Panc1 (cell line): ENCODE data around the gene MROH2A. TPM values are rescaled to one million over a fixed set of nuclear protein-coding genes. Genes with fewer than 3 reads are reported as not detected.

Experiments used
- ATAC-seq: fragments of 200-7000 bp; cut with Tn5 transposase; 2 replicates; pipeline ENCODE4 v1.9.1; 2020; ENCODE audit warnings: mild to moderate bottlenecking, moderate library complexity
- BruUV-seq: library from RNA; stranded (reverse); fragments of 400-500 nt; replicated peaks from 2 replicates; lab custom pipeline; 2021; lab: Mats Ljungman, UMichigan
- CTCF ChIA-PET: fragments of 300-600 bp; sonication (Branson Sonifier 250); formaldehyde crosslinking; loops from one replicate; lab custom pipeline; 2022; ENCODE audit warnings: antibody characterized with exemption; lab: Charles Lee
- POLR2A ChIA-PET: fragments of 300-600 bp; sonication (Branson Sonifier 250); formaldehyde crosslinking; loops from one replicate; lab custom pipeline; 2022; ENCODE audit warnings: antibody characterized with exemption; lab: Charles Lee
- DNase-seq: peaks from one replicate; pipeline ENCODE4 v3.0.0-alpha.2; 2010; ENCODE audit warnings: low read depth, low spot score
- H3K27ac ChIP-seq: 2 replicates; pipeline ENCODE4 v1.5.1; 2011; ENCODE audit warnings: mild to moderate bottlenecking, low read length, inconsistent platforms
- H3K27me3 ChIP-seq: fragments of 200-500 bp; sonication (Bioruptor generic); 2 replicates; pipeline ENCODE4 v1.6.0; 2014; ENCODE audit warnings: low read length, inconsistent platforms; ENCODE audit not compliant: control insufficient read depth, insufficient read depth
- H3K36me3 ChIP-seq: fragments of 200-500 bp; sonication (Bioruptor generic); 2 replicates; pipeline ENCODE4 v1.5.1; 2014; ENCODE audit warnings: inconsistent platforms, mild to moderate bottlenecking, low read length, moderate library complexity; ENCODE audit not compliant: control insufficient read depth, insufficient read depth
- H3K4me1 ChIP-seq: 2 replicates; pipeline ENCODE4 v1.5.1; 2011; ENCODE audit warnings: inconsistent platforms, mild to moderate bottlenecking, low read length, moderate library complexity; ENCODE audit not compliant: control insufficient read depth, insufficient read depth
- H3K4me3 ChIP-seq, 2 experiments: 2 replicates each; pipeline ENCODE4 v1.5.1; 2011 to 2012; ENCODE audit warnings: low read depth in 2 of 2, low read length in 2 of 2, mild to moderate bottlenecking in 2 of 2, inconsistent platforms in 1 of 2, moderate library complexity in 1 of 2
- H3K9me3 ChIP-seq: fragments of 200-500 bp; sonication (Bioruptor generic); 2 replicates; pipeline ENCODE4 v1.5.1; 2014; ENCODE audit warnings: low read depth, mild to moderate bottlenecking, inconsistent platforms, low read length, moderate library complexity; ENCODE audit not compliant: control insufficient read depth, insufficient read depth
- CTCF ChIP-seq: fragments of 450-650 bp; IDR thresholded peaks from 2 replicates; pipeline ENCODE4 v1.5.1; 2017; ENCODE audit warnings: mild to moderate bottlenecking
- POLR2AphosphoS5 ChIP-seq: IDR thresholded peaks from 2 replicates; pipeline ENCODE4 v1.6.1; 2012; ENCODE audit warnings: mild to moderate bottlenecking, low read depth, low read length, moderate library complexity
- REST ChIP-seq, 2 experiments: IDR thresholded peaks; 2 replicates each; pipeline ENCODE4 v1.6.1; 2011 to 2012; ENCODE audit warnings: low read depth in 2 of 2, control low read depth in 1 of 2, low read length in 1 of 2, mild to moderate bottlenecking in 1 of 2, moderate library complexity in 1 of 2; ENCODE audit not compliant: insufficient read depth in 1 of 2
- SIN3A ChIP-seq: IDR thresholded peaks from 2 replicates; pipeline ENCODE4 v1.6.1; 2012; ENCODE audit warnings: low read depth, mild to moderate bottlenecking, low read length, moderate library complexity, borderline replicate concordance; ENCODE audit not compliant: insufficient read depth
- TCF7L2 ChIP-seq: IDR thresholded peaks from 2 replicates; pipeline ENCODE4 v1.6.1; 2011; ENCODE audit warnings: mild to moderate bottlenecking, low read depth, low read length, inconsistent platforms
- in situ Hi-C: cut with HindIII; loops from 2 replicates; pipeline ENCODE4 v1.10.0; 2016; ENCODE audit warnings: low sequenced_read_pairs, low pct_unique_long_range_greater_than_20kb
- intact Hi-C: fragments of 100-400 bp; cut with micrococcal nuclease; formaldehyde crosslinking; loops from one replicate; pipeline ENCODE4 v1.10.0; 2022; ENCODE audit not compliant: unreplicated experiment
- total RNA-seq: library from RNA; stranded (reverse); gene quantifications from one replicate; pipeline ENCODE4 v1.2.1, GENCODE V29; 2021; ENCODE audit not compliant: unreplicated experiment

The MROH2A gene
- total RNA-seq, 1 experiment from 2014 or later, result not detected

GRCh38 chr2:233836359-233836758, 58.2 kb downstream of the MROH2A start:
- POLR2A ChIA-PET, result no interaction called here
- no peak for TF ChIP-seq TCF7L2
- intact Hi-C loops (no loop called here), in situ Hi-C loops (no loop called here)
- no peak for ATAC-seq
- CTCF ChIA-PET, result no interaction called here
- no peak overlapping the region for H3K4me3 ChIP-seq
- H3K4me1 ChIP-seq, result peaks cover 68% of the 10 kb centered on the region
- H3K9me3 ChIP-seq, result no peaks in the 10 kb centered on the region
- H3K36me3 ChIP-seq, result peaks cover 17% of the 10 kb centered on the region
- DNase-seq, result no peak
- H3K27ac ChIP-seq, result peak overlapping the region; percentile 57
- BruUV-seq, result no TSS peak
- H3K27me3 ChIP-seq, result no peaks in the 10 kb centered on the region

- CTCF ChIA-PET, result no interaction called here
- H3K4me1 ChIP-seq, result peaks cover 61% of the 10 kb centered on the region
- no TSS peak for BruUV-seq
- ATAC-seq (no peak), DNase-seq (no peak)
- intact Hi-C loops (no loop called here), in situ Hi-C loops (no loop called here)
- H3K27me3 ChIP-seq, result no peaks in the 10 kb centered on the region
- H3K9me3 ChIP-seq, result no peaks in the 10 kb centered on the region
- no peak for TF ChIP-seq POLR2AphosphoS5
- no peak for TF ChIP-seq SIN3A
- TF ChIP-seq REST (IDR thresholded peaks at IDR 0.05; ENCODE audit: insufficient read depth in 1 of 2, low read depth in 2 of 2, low read length in 1 of 2), result no peak
- TF ChIP-seq TCF7L2, result no peak
- no peak for TF ChIP-seq CTCF
- peaks cover 28% of the 10 kb centered on the region for H3K36me3 ChIP-seq
- POLR2A ChIA-PET, result no interaction called here
- peak overlapping the region; percentile 73 for H3K27ac ChIP-seq
- no peak overlapping the region for H3K4me3 ChIP-seq
These were observed 59.6 kb downstream of the MROH2A start for GRCh38 chr2:233837694-233838229.

GRCh38 chr2:233838251-233838650, 60.1 kb downstream of the MROH2A start:
- ChIA-PET POLR2A (no interaction called here), CTCF (no interaction called here)
- DNase-seq, result no peak
- BruUV-seq, result no TSS peak
- H3K27me3 ChIP-seq, result no peaks in the 10 kb centered on the region
- H3K4me3 ChIP-seq, result no peak overlapping the region
- in situ Hi-C loops (no loop called here), intact Hi-C loops (no loop called here)
- peaks cover 56% of the 10 kb centered on the region for H3K4me1 ChIP-seq
- peaks cover 29% of the 10 kb centered on the region for H3K36me3 ChIP-seq
- H3K9me3 ChIP-seq, result no peaks in the 10 kb centered on the region
- H3K27ac ChIP-seq, result peak overlapping the region; percentile 73
- ATAC-seq, result no peak
- TF ChIP-seq CTCF (no peak), TCF7L2 (no peak), POLR2AphosphoS5 (no peak)
